Fibroblast of the aortic adventitia (primary cell): ENCODE measurements around the gene RBBP8NL. TPM values are rescaled to one million over a fixed set of nuclear protein-coding genes. Genes with fewer than 3 reads are reported as not detected.

Experiments used
- DNase-seq: peaks from one replicate; pipeline ENCODE4 v3.0.0-alpha.2; 2010; ENCODE audit warnings: low read depth
- H3K4me3 ChIP-seq: 2 replicates; pipeline ENCODE4 v1.5.1; 2011; ENCODE audit warnings: low read depth, mild to moderate bottlenecking, control low read depth, low read length, moderate library complexity
- CTCF ChIP-seq: IDR thresholded peaks from 2 replicates; pipeline ENCODE4 v1.5.1; 2011; ENCODE audit warnings: mild to moderate bottlenecking, low read length, control low read depth, inconsistent platforms; ENCODE audit not compliant: insufficient read depth
- total RNA-seq: library from RNA; depleted of rRNA; stranded (reverse); fragments of >200 nt; gene quantifications from 2 replicates; pipeline ENCODE4 v1.2.3, GENCODE V29; 2012; ENCODE audit warnings: low replicate concordance

The RBBP8NL gene
- total RNA-seq, 1 donor, result not detected

- TF ChIP-seq CTCF, result no peak
- no peak for DNase-seq
Measured at GRCh38 chr20:62451156-62451767, 23.9 kb upstream of the RBBP8NL start.

GRCh38 chr20:62449951-62450691 is 22.8 kb upstream of the RBBP8NL start:
- peak; percentile 15 for TF ChIP-seq CTCF
- DNase-seq, result no peak
- H3K4me3 ChIP-seq, result no peak overlapping the region

More at GRCh38 chr20:62451156-62451767, 23.9 kb upstream of the RBBP8NL start:
- H3K4me3 ChIP-seq, result no peak overlapping the region

- DNase-seq, result no peak
- no peak for TF ChIP-seq CTCF
- no peak overlapping the region for H3K4me3 ChIP-seq
Measured at GRCh38 chr20:62448788-62449187, 21.4 kb upstream of the RBBP8NL start.

GRCh38 chr20:62448038-62448437 is 20.7 kb upstream of the RBBP8NL start:
- no peak overlapping the region for H3K4me3 ChIP-seq
- no peak for TF ChIP-seq CTCF
- DNase-seq, result no peak

- no peak for TF ChIP-seq CTCF
- no peak overlapping the region for H3K4me3 ChIP-seq
- no peak for DNase-seq
Measured at GRCh38 chr20:62446888-62447869, 19.8 kb upstream of the RBBP8NL start.

GRCh38 chr20:62446481-62446880 is 19.1 kb upstream of the RBBP8NL start:
- H3K4me3 ChIP-seq, result no peak overlapping the region
- TF ChIP-seq CTCF, result no peak
- no peak for DNase-seq
